SK-N-SH (cell line): ENCODE results near the gene MAOA. TPM values are rescaled to one million over a fixed set of nuclear protein-coding genes. Genes with fewer than 3 reads are reported as not detected.

Experiments used
- CTCF ChIA-PET: fragments of 300-600, 350-600 bp; formaldehyde crosslinking; extraction: SDS; loops from one replicate; lab custom pipeline; 2021; lab: Yijun Ruan, JAX
- POLR2A ChIA-PET: fragments of 350-600 bp; sonication (Branson Sonifier 250); formaldehyde crosslinking; extraction: SDS; loops from one replicate; lab custom pipeline; 2020; ENCODE audit warnings: antibody characterized with exemption, inconsistent platforms; lab: Yijun Ruan, JAX
- DNase-seq: peaks from one replicate; pipeline ENCODE4 v3.0.0; 2012
- H2AFZ ChIP-seq: fragments of 200-600 bp; sonication (generic); 2 replicates; pipeline ENCODE4 v1.8.1; 2016; ENCODE audit warnings: antibody characterized with exemption, mild to moderate bottlenecking, low read depth
- H3F3A ChIP-seq: fragments of 200-600 bp; sonication (generic); replicated peaks from 2 replicates; pipeline ENCODE3; 2016; ENCODE audit warnings: antibody characterized with exemption, mild to moderate bottlenecking; ENCODE audit not compliant: insufficient read depth
- H3K27ac ChIP-seq, 2 experiments: fragments of 200-500 bp in 1 of 2; fragments of 200-600 bp in 1 of 2; sonication (Bioruptor generic) in 1 of 2; sonication (generic), shearing (Covaris generic) in 1 of 2; 2 replicates each; pipeline versions ENCODE4 v1.5.1 to v1.6.1; 2014 to 2016; ENCODE audit warnings: low read depth in 2 of 2, inconsistent platforms in 1 of 2, low read length in 1 of 2, mild to moderate bottlenecking in 1 of 2, mixed read lengths in 1 of 2
- H3K27me3 ChIP-seq: fragments of 200-600 bp; sonication (generic), shearing (Covaris generic); 2 replicates; pipeline ENCODE4 v1.6.1; 2016; ENCODE audit warnings: mixed run types; ENCODE audit not compliant: insufficient read depth
- H3K36me3 ChIP-seq, 2 experiments: fragments of 200-500 bp in 1 of 2; fragments of 200-600 bp in 1 of 2; sonication (Bioruptor generic) in 1 of 2; sonication (generic) in 1 of 2; replicated peaks in 1 of 2; 2 replicates each; pipeline versions ENCODE3 to v1.5.1; 2014 to 2016; ENCODE audit warnings: low read length in 1 of 2, mild to moderate bottlenecking in 1 of 2; ENCODE audit not compliant: insufficient read depth in 2 of 2, control insufficient read depth in 1 of 2
- H3K4me1 ChIP-seq, 2 experiments: fragments of 200-500 bp in 1 of 2; fragments of 200-600 bp in 1 of 2; sonication (Bioruptor generic) in 1 of 2; sonication (generic), shearing (Covaris generic) in 1 of 2; 2 replicates each; pipeline versions ENCODE4 v1.5.1 to v1.6.1; 2014 to 2016; ENCODE audit warnings: low read depth in 1 of 2, low read length in 1 of 2, mixed run types in 1 of 2; ENCODE audit not compliant: insufficient read depth in 2 of 2, control insufficient read depth in 1 of 2
- H3K4me2 ChIP-seq: fragments of 200-600 bp; sonication (generic), shearing (Covaris generic); 2 replicates; pipeline ENCODE4 v1.6.1; 2017; ENCODE audit warnings: mixed run types
- H3K4me3 ChIP-seq, 2 experiments: fragments of 200-500 bp in 1 of 2; fragments of 200-600 bp in 1 of 2; sonication (Bioruptor generic) in 1 of 2; sonication (generic), shearing (Covaris generic) in 1 of 2; 2 replicates each; pipeline versions ENCODE4 v1.5.1 to v1.8.1; 2014 to 2016; ENCODE audit warnings: low read depth in 2 of 2, inconsistent platforms in 1 of 2, low read length in 1 of 2, mild to moderate bottlenecking in 1 of 2, mixed read lengths in 1 of 2, moderate library complexity in 1 of 2
- H3K79me2 ChIP-seq: fragments of 200-600 bp; sonication (generic); 2 replicates; pipeline ENCODE4 v1.8.1; 2017; ENCODE audit warnings: mild to moderate bottlenecking; ENCODE audit not compliant: insufficient read depth
- H3K9ac ChIP-seq: fragments of 200-600 bp; sonication (generic); 2 replicates; pipeline ENCODE4 v1.6.1; 2017; ENCODE audit warnings: mixed run types
- H3K9me2 ChIP-seq: fragments of 200-600 bp; sonication (generic); 2 replicates; pipeline ENCODE4 v1.6.1; 2017; ENCODE audit warnings: mixed run types
- H3K9me3 ChIP-seq: fragments of 200-600 bp; sonication (generic); 2 replicates; pipeline ENCODE4 v1.6.1; 2017; ENCODE audit warnings: mixed run types, mild to moderate bottlenecking, moderate library complexity
- H4K20me1 ChIP-seq: fragments of 200-600 bp; sonication (generic); 2 replicates; pipeline ENCODE4 v1.6.1; 2017; ENCODE audit warnings: mild to moderate bottlenecking, mixed run types; ENCODE audit not compliant: insufficient read depth
- ELF1 ChIP-seq: IDR thresholded peaks from 2 replicates; pipeline ENCODE4 v1.4.0; 2012
- EP300 ChIP-seq, 2 experiments: IDR thresholded peaks; 2 replicates each; pipeline versions ENCODE4 v1.4.0 to v1.6.1; 2012; ENCODE audit warnings: borderline replicate concordance in 1 of 2, low read depth in 1 of 2, low read length in 1 of 2
- FOXM1 ChIP-seq: IDR thresholded peaks from 2 replicates; pipeline ENCODE4 v1.4.0; 2012; ENCODE audit warnings: low read depth, mild to moderate bottlenecking
- GATA2 ChIP-seq: sonication (generic); formaldehyde crosslinking; IDR thresholded peaks from 2 replicates; pipeline ENCODE4 v1.5.0; 2020; ENCODE audit warnings: mild to moderate bottlenecking, missing genetic modification reagents
- JUND ChIP-seq: IDR thresholded peaks from 2 replicates; pipeline ENCODE4 v1.4.0; 2012
- MAX ChIP-seq: IDR thresholded peaks from 2 replicates; pipeline ENCODE4 v1.4.0; 2012; ENCODE audit warnings: low read depth
- MEF2A ChIP-seq: IDR thresholded peaks from 2 replicates; pipeline ENCODE4 v1.4.0; 2012; ENCODE audit warnings: low read depth, borderline replicate concordance
- RAD21 ChIP-seq: IDR thresholded peaks from 2 replicates; pipeline ENCODE4 v1.6.1; 2012; ENCODE audit warnings: mild to moderate bottlenecking, low read length
- RFX5 ChIP-seq: IDR thresholded peaks from 2 replicates; pipeline ENCODE4 v1.6.1; 2012; ENCODE audit warnings: mild to moderate bottlenecking, improper control_type of control experiment, low read length
- SIN3A ChIP-seq: IDR thresholded peaks from 2 replicates; pipeline ENCODE4 v1.6.1; 2012; ENCODE audit warnings: low read depth, mild to moderate bottlenecking, low read length, moderate library complexity, borderline replicate concordance
- YY1 ChIP-seq: IDR thresholded peaks from 2 replicates; pipeline ENCODE4 v1.4.0; 2012; ENCODE audit warnings: low read depth, mild to moderate bottlenecking
- ZBTB33 ChIP-seq: IDR thresholded peaks from 2 replicates; pipeline ENCODE4 v1.4.0; 2012; ENCODE audit warnings: low read depth, borderline replicate concordance
- WGBS: methylation state at CpG from one replicate; pipeline ENCODE4 v1.1.6; 2017; ENCODE audit warnings: low lambda C conversion rate; 5-methylcytosine and 5-hydroxymethylcytosine counted together
- polyA plus RNA-seq, 3 experiments: library from polyadenylated mRNA; depleted of rRNA; stranded (reverse); fragments of >200 nt; gene quantifications; 2 replicates each; pipeline ENCODE4 v1.2.3, GENCODE V29; 2012
- TF ChIP-seq, protein P1 (sequence below): fragments of 200-600 bp; sonication (generic); IDR thresholded peaks from 2 replicates; pipeline ENCODE4 v1.6.1; 2017; ENCODE audit warnings: antibody characterized with exemption, mild to moderate bottlenecking, moderate library complexity
- TF ChIP-seq, protein P2 (sequence below): IDR thresholded peaks from 2 replicates; pipeline ENCODE4 v1.4.0; 2012; ENCODE audit warnings: low read depth, borderline replicate concordance
- TF ChIP-seq, protein P3 (sequence below): IDR thresholded peaks from 2 replicates; pipeline ENCODE4 v1.6.1; 2012; ENCODE audit warnings: mild to moderate bottlenecking, low read depth, low read length, moderate library complexity
- TF ChIP-seq, protein P4 (sequence below): IDR thresholded peaks from 2 replicates; pipeline ENCODE4; 2012

Gene MAOA
- polyA plus RNA-seq, 1 of the 3 experiments (the other 2 are of a cell fraction) = 0.31 TPM

DNA sequence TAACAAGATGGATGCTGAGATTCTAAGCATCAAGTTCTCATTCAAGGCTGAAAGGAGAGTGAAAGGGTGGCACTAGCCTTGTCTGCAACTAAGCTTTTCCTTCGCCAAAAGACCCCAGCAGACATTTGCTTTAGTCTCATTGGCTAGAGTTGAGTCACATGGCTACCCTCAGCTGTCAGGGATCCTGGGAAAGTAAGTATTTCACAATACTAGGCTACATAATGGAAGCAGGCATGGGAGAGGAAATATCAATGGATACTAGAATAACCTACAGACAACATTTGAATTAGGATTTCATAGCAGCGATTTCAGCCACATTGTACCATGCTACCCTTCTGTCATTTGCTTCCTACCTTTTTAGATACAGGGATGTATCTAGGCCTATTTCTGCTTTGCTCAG lies 29.1 kb downstream of the MAOA start:
- no peak overlapping the region for H2AFZ ChIP-seq
- no peaks in the 10 kb centered on the region for H3K4me1 ChIP-seq
- no peaks in the 10 kb centered on the region for H3K9me2 ChIP-seq
- H3K27me3 ChIP-seq = no peaks in the 10 kb centered on the region
- no peak overlapping the region for H3K4me2 ChIP-seq
- no peaks in the 10 kb centered on the region for H3K9me3 ChIP-seq
- no peaks in the 10 kb centered on the region for H3K36me3 ChIP-seq
- CTCF ChIA-PET = no interaction called here
- H3F3A ChIP-seq = no peaks in the 10 kb centered on the region
- TF ChIP-seq ELF1 (no peak), SIN3A (no peak), JUND (no peak), MEF2A (no peak), MAX (no peak)
- TF ChIP-seq, all 33 proteins: peak for 0
- Histone ChIP-seq H4K20me1 (no peaks in the 10 kb centered on the region), H3K27ac (no peak overlapping the region), H3K9ac (no peak overlapping the region), H3K4me3 (no peak overlapping the region), H3K79me2 (no peaks in the 10 kb centered on the region)
- 44% methylated on average over 2 of the region's 2 CpGs for WGBS
- no peak for DNase-seq
- POLR2A ChIA-PET = no interaction called here

GRCh38 chrX:43688586-43688985 lies 32.5 kb downstream of the MAOA start:
- Histone ChIP-seq H3K9me2 (no peaks in the 10 kb centered on the region), H3K79me2 (no peaks in the 10 kb centered on the region), H3K27ac (no peak overlapping the region), H3K9ac (no peak overlapping the region), H3K9me3 (no peaks in the 10 kb centered on the region), H3K4me3 (no peak overlapping the region), H3F3A (no peaks in the 10 kb centered on the region), H3K36me3 (no peaks in the 10 kb centered on the region), H3K27me3 (no peaks in the 10 kb centered on the region), H4K20me1 (no peaks in the 10 kb centered on the region), H3K4me1 (no peaks in the 10 kb centered on the region; a peak in 1 of 4 replicates), H2AFZ (no peak overlapping the region), H3K4me2 (no peak overlapping the region)
- WGBS = 46% methylated on average over 1 of the region's 1 CpG
- DNase-seq = no peak
- CTCF ChIA-PET = interaction anchor here (1.0 kb wide), 1 partner anchor 18 kb away, joined by 3 read pairs; no protein-coding TSS in a partner anchor
- POLR2A ChIA-PET = no interaction called here
- TF ChIP-seq, protein P1, sequence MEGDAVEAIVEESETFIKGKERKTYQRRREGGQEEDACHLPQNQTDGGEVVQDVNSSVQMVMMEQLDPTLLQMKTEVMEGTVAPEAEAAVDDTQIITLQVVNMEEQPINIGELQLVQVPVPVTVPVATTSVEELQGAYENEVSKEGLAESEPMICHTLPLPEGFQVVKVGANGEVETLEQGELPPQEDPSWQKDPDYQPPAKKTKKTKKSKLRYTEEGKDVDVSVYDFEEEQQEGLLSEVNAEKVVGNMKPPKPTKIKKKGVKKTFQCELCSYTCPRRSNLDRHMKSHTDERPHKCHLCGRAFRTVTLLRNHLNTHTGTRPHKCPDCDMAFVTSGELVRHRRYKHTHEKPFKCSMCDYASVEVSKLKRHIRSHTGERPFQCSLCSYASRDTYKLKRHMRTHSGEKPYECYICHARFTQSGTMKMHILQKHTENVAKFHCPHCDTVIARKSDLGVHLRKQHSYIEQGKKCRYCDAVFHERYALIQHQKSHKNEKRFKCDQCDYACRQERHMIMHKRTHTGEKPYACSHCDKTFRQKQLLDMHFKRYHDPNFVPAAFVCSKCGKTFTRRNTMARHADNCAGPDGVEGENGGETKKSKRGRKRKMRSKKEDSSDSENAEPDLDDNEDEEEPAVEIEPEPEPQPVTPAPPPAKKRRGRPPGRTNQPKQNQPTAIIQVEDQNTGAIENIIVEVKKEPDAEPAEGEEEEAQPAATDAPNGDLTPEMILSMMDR = no peak
- TF ChIP-seq, protein P2, sequence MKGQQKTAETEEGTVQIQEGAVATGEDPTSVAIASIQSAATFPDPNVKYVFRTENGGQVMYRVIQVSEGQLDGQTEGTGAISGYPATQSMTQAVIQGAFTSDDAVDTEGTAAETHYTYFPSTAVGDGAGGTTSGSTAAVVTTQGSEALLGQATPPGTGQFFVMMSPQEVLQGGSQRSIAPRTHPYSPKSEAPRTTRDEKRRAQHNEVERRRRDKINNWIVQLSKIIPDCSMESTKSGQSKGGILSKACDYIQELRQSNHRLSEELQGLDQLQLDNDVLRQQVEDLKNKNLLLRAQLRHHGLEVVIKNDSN = no peak
- TF ChIP-seq, protein P3, sequence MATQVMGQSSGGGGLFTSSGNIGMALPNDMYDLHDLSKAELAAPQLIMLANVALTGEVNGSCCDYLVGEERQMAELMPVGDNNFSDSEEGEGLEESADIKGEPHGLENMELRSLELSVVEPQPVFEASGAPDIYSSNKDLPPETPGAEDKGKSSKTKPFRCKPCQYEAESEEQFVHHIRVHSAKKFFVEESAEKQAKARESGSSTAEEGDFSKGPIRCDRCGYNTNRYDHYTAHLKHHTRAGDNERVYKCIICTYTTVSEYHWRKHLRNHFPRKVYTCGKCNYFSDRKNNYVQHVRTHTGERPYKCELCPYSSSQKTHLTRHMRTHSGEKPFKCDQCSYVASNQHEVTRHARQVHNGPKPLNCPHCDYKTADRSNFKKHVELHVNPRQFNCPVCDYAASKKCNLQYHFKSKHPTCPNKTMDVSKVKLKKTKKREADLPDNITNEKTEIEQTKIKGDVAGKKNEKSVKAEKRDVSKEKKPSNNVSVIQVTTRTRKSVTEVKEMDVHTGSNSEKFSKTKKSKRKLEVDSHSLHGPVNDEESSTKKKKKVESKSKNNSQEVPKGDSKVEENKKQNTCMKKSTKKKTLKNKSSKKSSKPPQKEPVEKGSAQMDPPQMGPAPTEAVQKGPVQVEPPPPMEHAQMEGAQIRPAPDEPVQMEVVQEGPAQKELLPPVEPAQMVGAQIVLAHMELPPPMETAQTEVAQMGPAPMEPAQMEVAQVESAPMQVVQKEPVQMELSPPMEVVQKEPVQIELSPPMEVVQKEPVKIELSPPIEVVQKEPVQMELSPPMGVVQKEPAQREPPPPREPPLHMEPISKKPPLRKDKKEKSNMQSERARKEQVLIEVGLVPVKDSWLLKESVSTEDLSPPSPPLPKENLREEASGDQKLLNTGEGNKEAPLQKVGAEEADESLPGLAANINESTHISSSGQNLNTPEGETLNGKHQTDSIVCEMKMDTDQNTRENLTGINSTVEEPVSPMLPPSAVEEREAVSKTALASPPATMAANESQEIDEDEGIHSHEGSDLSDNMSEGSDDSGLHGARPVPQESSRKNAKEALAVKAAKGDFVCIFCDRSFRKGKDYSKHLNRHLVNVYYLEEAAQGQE = no peak
- no peak for TF ChIP-seq YY1
- TF ChIP-seq, protein P4, sequence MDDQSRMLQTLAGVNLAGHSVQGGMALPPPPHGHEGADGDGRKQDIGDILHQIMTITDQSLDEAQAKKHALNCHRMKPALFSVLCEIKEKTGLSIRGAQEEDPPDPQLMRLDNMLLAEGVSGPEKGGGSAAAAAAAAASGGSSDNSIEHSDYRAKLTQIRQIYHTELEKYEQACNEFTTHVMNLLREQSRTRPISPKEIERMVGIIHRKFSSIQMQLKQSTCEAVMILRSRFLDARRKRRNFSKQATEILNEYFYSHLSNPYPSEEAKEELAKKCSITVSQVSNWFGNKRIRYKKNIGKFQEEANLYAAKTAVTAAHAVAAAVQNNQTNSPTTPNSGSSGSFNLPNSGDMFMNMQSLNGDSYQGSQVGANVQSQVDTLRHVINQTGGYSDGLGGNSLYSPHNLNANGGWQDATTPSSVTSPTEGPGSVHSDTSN = no peak
- TF ChIP-seq SIN3A = no peak
- no peak for TF ChIP-seq GATA2
- no peak for TF ChIP-seq FOXM1
- no peak for TF ChIP-seq MAX
- no peak for TF ChIP-seq RAD21
- no peak for TF ChIP-seq JUND
- TF ChIP-seq EP300 (IDR thresholded peaks at IDR 0.05; ENCODE audit: borderline replicate concordance in 1 of 2, low read depth in 1 of 2, low read length in 1 of 2) = no peak
- TF ChIP-seq ZBTB33 = no peak
- no peak for TF ChIP-seq RFX5
